PC-3 (cell line): ENCODE data around the gene GPS1.

Experiments
- EZH2 ChIP-seq: fragments of 300-600 bp; sonication (generic); IDR thresholded peaks from one replicate; pipeline ENCODE4 v1.6.1; 2017; ENCODE audit warnings: antibody characterized with exemption, mild to moderate bottlenecking, low read length; ENCODE audit not compliant: unreplicated experiment
- TF ChIP-seq, protein P1 (sequence below): fragments of 300-600 bp; sonication (generic); conservative IDR thresholded peaks from 2 replicates; pipeline ENCODE4 v1.5.1; 2017; ENCODE audit warnings: antibody characterized with exemption, low read depth, mild to moderate bottlenecking, low read length

DNA sequence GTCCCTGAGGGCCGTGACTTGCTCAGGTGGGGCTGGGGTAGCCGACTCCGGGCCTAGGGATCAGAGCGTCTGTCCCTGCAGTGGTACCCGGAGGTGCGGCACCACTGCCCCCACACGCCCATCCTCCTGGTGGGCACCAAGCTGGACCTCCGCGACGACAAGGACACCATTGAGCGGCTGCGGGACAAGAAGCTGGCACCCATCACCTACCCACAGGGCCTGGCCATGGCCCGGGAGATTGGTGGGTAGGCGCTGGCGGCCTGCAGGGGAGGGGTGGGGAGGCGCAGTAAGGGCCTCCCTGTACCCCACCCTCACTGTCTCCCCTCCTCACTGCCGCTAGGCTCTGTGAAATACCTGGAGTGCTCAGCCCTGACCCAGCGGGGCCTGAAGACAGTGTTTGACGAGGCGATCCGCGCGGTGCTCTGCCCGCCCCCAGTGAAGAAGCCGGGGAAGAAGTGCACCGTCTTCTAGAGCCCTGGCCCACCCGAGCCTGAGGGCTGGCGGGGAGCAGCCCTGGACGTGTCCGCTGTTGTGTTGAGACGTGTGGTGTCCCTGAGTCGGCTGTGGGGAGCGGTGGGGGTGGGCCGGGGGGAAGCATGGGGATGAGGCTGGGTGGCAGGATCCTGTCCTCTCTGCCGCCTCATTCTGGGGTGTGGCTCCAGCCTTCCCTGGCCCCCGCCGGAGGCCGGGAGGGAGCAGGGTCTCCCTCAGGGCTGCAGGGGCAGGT lies 18.2 kb upstream of the GPS1 start:
- TF ChIP-seq EZH2, result no peak
- TF ChIP-seq, protein P1, sequence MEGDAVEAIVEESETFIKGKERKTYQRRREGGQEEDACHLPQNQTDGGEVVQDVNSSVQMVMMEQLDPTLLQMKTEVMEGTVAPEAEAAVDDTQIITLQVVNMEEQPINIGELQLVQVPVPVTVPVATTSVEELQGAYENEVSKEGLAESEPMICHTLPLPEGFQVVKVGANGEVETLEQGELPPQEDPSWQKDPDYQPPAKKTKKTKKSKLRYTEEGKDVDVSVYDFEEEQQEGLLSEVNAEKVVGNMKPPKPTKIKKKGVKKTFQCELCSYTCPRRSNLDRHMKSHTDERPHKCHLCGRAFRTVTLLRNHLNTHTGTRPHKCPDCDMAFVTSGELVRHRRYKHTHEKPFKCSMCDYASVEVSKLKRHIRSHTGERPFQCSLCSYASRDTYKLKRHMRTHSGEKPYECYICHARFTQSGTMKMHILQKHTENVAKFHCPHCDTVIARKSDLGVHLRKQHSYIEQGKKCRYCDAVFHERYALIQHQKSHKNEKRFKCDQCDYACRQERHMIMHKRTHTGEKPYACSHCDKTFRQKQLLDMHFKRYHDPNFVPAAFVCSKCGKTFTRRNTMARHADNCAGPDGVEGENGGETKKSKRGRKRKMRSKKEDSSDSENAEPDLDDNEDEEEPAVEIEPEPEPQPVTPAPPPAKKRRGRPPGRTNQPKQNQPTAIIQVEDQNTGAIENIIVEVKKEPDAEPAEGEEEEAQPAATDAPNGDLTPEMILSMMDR, result no peak
